Ishikawa (cell line): ENCODE results near the gene SLIT2.

Experiments used
- CEBPB ChIP-seq: IDR thresholded peaks from 2 replicates; pipeline ENCODE4 v1.6.1; 2012
- CREB1 ChIP-seq: IDR thresholded peaks from 2 replicates; pipeline ENCODE4 v1.6.1; 2012; ENCODE audit warnings: low read depth
- EGR1 ChIP-seq: IDR thresholded peaks from 2 replicates; pipeline ENCODE4 v1.6.1; 2012
- EP300 ChIP-seq: IDR thresholded peaks from 2 replicates; pipeline ENCODE4 v1.6.1; 2012; ENCODE audit warnings: borderline replicate concordance
- FOXM1 ChIP-seq: IDR thresholded peaks from 2 replicates; pipeline ENCODE4 v1.6.1; 2012; ENCODE audit warnings: low read depth, borderline replicate concordance
- MAX ChIP-seq: IDR thresholded peaks from 2 replicates; pipeline ENCODE4 v1.6.1; 2012
- NFIC ChIP-seq: IDR thresholded peaks from 2 replicates; pipeline ENCODE4 v1.6.1; 2012
- RAD21 ChIP-seq: IDR thresholded peaks from 2 replicates; pipeline ENCODE4 v1.6.1; 2012; ENCODE audit warnings: low read depth
- REST ChIP-seq: IDR thresholded peaks from 2 replicates; pipeline ENCODE4 v1.6.1; 2012; ENCODE audit warnings: low read depth, mild to moderate bottlenecking
- TAF1 ChIP-seq: IDR thresholded peaks from 2 replicates; pipeline ENCODE4 v1.6.1; 2012; ENCODE audit warnings: low read depth, mild to moderate bottlenecking
- TCF12 ChIP-seq: IDR thresholded peaks from 2 replicates; pipeline ENCODE4 v1.6.1; 2012; ENCODE audit warnings: low read depth
- TEAD4 ChIP-seq: IDR thresholded peaks from 2 replicates; pipeline ENCODE4 v1.6.1; 2012
- USF1 ChIP-seq: IDR thresholded peaks from 2 replicates; pipeline ENCODE4 v1.6.1; 2012
- YY1 ChIP-seq: IDR thresholded peaks from 2 replicates; pipeline ENCODE4 v1.6.1; 2012; ENCODE audit warnings: low read depth
- ZBTB7A ChIP-seq: IDR thresholded peaks from 2 replicates; pipeline ENCODE4 v1.6.1; 2012; ENCODE audit warnings: low read depth

Gene SLIT2

GRCh38 chr4:20251796-20252655 lies at the start of gene SLIT2:
SLIT2 (plus strand) TSS chr4:20251905; CDS start chr4:20253816, 1,911 bp downstream.
- peak; percentile 49; the same call in 1 of the 2 replicates for TF ChIP-seq EP300
- TF ChIP-seq ZBTB7A, result 0 out of 2 replicates have a peak, but pooled peaks have one; percentile 25
- 0 out of 2 replicates have a peak, but pooled peaks have one; percentile 56 for TF ChIP-seq TCF12
- TF ChIP-seq MAX, result peak; percentile 61
- peak; percentile 84 for TF ChIP-seq TAF1
- TF ChIP-seq FOXM1, result no peak
- 0 out of 2 replicates have a peak, but pooled peaks have one; percentile 10 for TF ChIP-seq REST
- 0 out of 2 replicates have a peak, but pooled peaks have one; percentile 2 for TF ChIP-seq CEBPB
- TF ChIP-seq YY1, result 0 out of 2 replicates have a peak, but pooled peaks have one; percentile 14
- no peak for TF ChIP-seq RAD21

- no peak for TF ChIP-seq CREB1
- no peak for TF ChIP-seq REST
- no peak for TF ChIP-seq TAF1
- no peak for TF ChIP-seq TCF12
- TF ChIP-seq CEBPB, result no peak
- TF ChIP-seq FOXM1, result no peak
- no peak for TF ChIP-seq MAX
- no peak for TF ChIP-seq USF1
- no peak for TF ChIP-seq NFIC
- TF ChIP-seq EP300, result no peak
- TF ChIP-seq TEAD4, result no peak
- no peak for TF ChIP-seq EGR1
- no peak for TF ChIP-seq YY1
- TF ChIP-seq RAD21, result no peak
These were observed 48.2 kb upstream of the SLIT2 start for GRCh38 chr4:20203508-20203907.

GRCh38 chr4:20217521-20217920 lies 34.2 kb upstream of the SLIT2 start:
- TF ChIP-seq YY1, result no peak
- no peak for TF ChIP-seq NFIC
- no peak for TF ChIP-seq FOXM1
- TF ChIP-seq ZBTB7A, result no peak
- no peak for TF ChIP-seq REST
- TF ChIP-seq MAX, result no peak
- TF ChIP-seq RAD21, result no peak
- no peak for TF ChIP-seq TAF1
- TF ChIP-seq TEAD4, result no peak
- TF ChIP-seq TCF12, result no peak
- TF ChIP-seq EGR1, result no peak
- no peak for TF ChIP-seq USF1

- no peak for TF ChIP-seq USF1
- TF ChIP-seq TEAD4, result no peak
- TF ChIP-seq TCF12, result no peak
- TF ChIP-seq CREB1, result no peak
- no peak for TF ChIP-seq CEBPB
- TF ChIP-seq RAD21, result no peak
These were observed 33.8 kb upstream of the SLIT2 start for GRCh38 chr4:20217951-20218350.
